ENCODE measurements around the gene LAMA2.

Gene LAMA2

GRCh38 chr6:129434091-129434490 lies 551.2 kb downstream of the LAMA2 start:
- DNase-seq (ENCODE audit: low spot score): no peak
- Histone ChIP-seq H3K4me3 (no peak overlapping the region), H3K27ac (no peak overlapping the region)
- no peak for TF ChIP-seq CTCF (IDR thresholded peaks at IDR 0.05)

GRCh38 chr6:129440691-129441090 lies 557.8 kb downstream of the LAMA2 start:
- no peak for TF ChIP-seq CTCF (IDR thresholded peaks at IDR 0.05)
- Histone ChIP-seq H3K27ac (no peak overlapping the region), H3K4me3 (no peak overlapping the region)
- DNase-seq (ENCODE audit: low spot score): no peak

- TF ChIP-seq CTCF (IDR thresholded peaks at IDR 0.05): no peak
- H3K4me3 ChIP-seq: no peak overlapping the region
- DNase-seq (ENCODE audit: low spot score): no peak
- no peak overlapping the region for H3K27ac ChIP-seq
Measured at GRCh38 chr6:129444683-129445082, 561.7 kb downstream of the LAMA2 start.

- TF ChIP-seq CTCF (IDR thresholded peaks at IDR 0.05): no peak
- H3K4me3 ChIP-seq: no peak overlapping the region
- H3K27ac ChIP-seq: no peak overlapping the region
- no peak for DNase-seq (ENCODE audit: low spot score)
Measured at GRCh38 chr6:129446272-129447197, 563.6 kb downstream of the LAMA2 start.

GRCh38 chr6:129447198-129447565 lies 564.2 kb downstream of the LAMA2 start:
- Histone ChIP-seq H3K27ac (no peak overlapping the region), H3K4me3 (no peak overlapping the region)
- TF ChIP-seq CTCF (IDR thresholded peaks at IDR 0.05): no peak
- no peak for DNase-seq (ENCODE audit: low spot score)

- no peak for TF ChIP-seq CTCF (IDR thresholded peaks at IDR 0.05)
Measured at GRCh38 chr6:129448965-129449364, 566.0 kb downstream of the LAMA2 start.

GRCh38 chr6:129451187-129451586 lies 568.2 kb downstream of the LAMA2 start:
- no peak for DNase-seq (ENCODE audit: low spot score)
- no peak for TF ChIP-seq CTCF (IDR thresholded peaks at IDR 0.05)
- H3K27ac ChIP-seq: no peak overlapping the region

More at GRCh38 chr6:129448965-129449364, 566.0 kb downstream of the LAMA2 start:
- DNase-seq (ENCODE audit: low spot score): no peak
- Histone ChIP-seq H3K27ac (no peak overlapping the region), H3K4me3 (no peak overlapping the region)

More at GRCh38 chr6:129451187-129451586, 568.2 kb downstream of the LAMA2 start:
- H3K4me3 ChIP-seq: no peak overlapping the region

Measured in coronary artery (tissue), 2 donors.